ENCODE results near the gene ADAD1.

Gene ADAD1

DNA sequence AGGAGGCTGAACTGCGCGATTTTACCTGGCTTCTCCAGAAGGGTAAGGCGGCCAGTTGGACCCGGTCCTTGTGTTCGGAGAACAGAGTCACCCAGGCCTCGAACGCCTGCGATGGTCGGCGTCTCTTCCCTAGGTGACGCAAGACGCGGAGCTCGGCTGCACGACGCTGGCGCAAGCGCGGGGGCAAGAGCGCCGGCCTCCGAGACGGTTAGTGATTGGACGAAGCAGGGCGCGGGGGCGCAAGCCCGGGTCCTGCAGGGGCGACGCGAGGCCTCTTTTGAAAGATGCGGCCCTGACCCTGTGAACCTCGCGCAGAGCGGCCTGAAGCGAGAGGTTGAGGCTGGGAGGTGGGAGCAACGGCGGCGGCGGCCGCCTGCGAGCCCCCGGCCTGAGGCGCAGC lies 428 bp downstream of the ADAD1 start:
- FAIRE-seq, result no peak
- no peak for DNase-seq (ENCODE audit: insufficient read length)
- TF ChIP-seq POLR2AphosphoS5 (IDR thresholded peaks at IDR 0.05; ENCODE audit: low read depth, low read length) (no peak), TAF1 (IDR thresholded peaks at IDR 0.05; ENCODE audit: borderline replicate concordance, low read depth, low read length) (no peak), POLR2A (IDR thresholded peaks at IDR 0.05; ENCODE audit: low read depth, low read length) (no peak)

DNA sequence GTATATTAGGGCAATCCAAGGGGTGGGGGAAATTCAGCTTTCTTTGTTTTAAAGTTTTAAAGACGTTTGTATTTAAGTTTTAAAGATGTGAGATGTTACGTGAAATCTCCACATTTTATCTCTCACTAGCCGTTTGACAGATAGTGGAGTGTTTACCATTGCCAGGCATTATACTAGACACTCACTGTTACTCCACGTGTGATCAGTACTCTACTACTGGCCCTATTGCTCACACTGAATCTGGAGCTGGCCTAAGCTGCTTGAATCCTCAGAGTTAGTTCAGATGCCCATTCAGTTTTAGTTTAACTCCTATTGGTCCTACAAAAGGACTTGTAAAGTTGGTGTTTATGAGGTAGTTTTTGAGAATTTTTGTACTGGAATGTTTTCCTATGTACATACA lies 4.5 kb downstream of the ADAD1 start:
- TF ChIP-seq TAF1 (IDR thresholded peaks at IDR 0.05; ENCODE audit: borderline replicate concordance, low read depth, low read length), result no peak
- no peak for TF ChIP-seq POLR2AphosphoS5 (IDR thresholded peaks at IDR 0.05; ENCODE audit: low read depth, low read length)
- no peak for TF ChIP-seq POLR2A (IDR thresholded peaks at IDR 0.05; ENCODE audit: low read depth, low read length)
- DNase-seq (ENCODE audit: insufficient read length) (no peak), FAIRE-seq (no peak)

DNA sequence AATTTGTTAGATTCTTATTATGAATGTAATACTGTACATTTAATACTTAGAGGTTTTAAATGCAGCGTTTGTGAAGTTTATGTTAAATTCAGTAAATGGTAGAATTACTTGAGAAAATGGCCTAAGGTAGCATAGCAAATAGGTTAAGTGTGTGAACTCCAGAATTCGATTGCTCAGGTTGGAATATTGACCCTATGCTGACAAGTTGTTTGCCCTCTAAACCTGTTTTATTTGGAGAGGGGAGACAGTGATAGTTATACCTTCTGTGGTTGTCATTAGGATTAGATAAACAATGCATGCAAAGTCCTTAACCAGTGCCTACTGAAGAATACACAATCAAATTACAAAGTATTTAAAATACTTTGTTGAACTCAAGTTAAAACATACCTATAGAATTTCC lies 5.4 kb downstream of the ADAD1 start:
- no peak for TF ChIP-seq POLR2A (IDR thresholded peaks at IDR 0.05; ENCODE audit: low read depth, low read length)
- TF ChIP-seq TAF1 (IDR thresholded peaks at IDR 0.05; ENCODE audit: borderline replicate concordance, low read depth, low read length), result no peak
- TF ChIP-seq POLR2AphosphoS5 (IDR thresholded peaks at IDR 0.05; ENCODE audit: low read depth, low read length), result no peak
- DNase-seq (ENCODE audit: insufficient read length) (no peak), FAIRE-seq (no peak)

DNA sequence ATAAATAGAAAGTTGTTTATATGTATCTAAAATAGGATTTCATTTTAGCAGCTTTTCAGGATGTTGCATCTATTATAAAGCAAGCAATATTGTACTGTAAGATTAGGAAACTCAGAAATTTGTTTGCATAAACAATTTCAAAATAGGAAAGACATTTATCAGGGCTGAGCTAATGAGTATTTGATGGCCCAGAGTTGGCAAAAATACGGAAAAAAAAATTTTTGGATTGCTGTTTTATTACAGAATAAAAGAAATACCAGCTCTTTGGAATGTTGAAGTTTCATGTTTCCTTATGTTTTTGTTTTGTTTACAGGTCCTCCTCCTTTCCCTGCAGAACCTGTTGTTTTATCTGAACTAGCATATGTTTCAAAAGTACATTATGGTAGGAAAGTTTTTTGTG lies 14.5 kb downstream of the ADAD1 start:
- no peak for FAIRE-seq
- DNase-seq (ENCODE audit: insufficient read length), result no peak
- TF ChIP-seq TAF1 (IDR thresholded peaks at IDR 0.05; ENCODE audit: borderline replicate concordance, low read depth, low read length) (no peak), POLR2AphosphoS5 (IDR thresholded peaks at IDR 0.05; ENCODE audit: low read depth, low read length) (no peak), POLR2A (IDR thresholded peaks at IDR 0.05; ENCODE audit: low read depth, low read length) (no peak)

DNA sequence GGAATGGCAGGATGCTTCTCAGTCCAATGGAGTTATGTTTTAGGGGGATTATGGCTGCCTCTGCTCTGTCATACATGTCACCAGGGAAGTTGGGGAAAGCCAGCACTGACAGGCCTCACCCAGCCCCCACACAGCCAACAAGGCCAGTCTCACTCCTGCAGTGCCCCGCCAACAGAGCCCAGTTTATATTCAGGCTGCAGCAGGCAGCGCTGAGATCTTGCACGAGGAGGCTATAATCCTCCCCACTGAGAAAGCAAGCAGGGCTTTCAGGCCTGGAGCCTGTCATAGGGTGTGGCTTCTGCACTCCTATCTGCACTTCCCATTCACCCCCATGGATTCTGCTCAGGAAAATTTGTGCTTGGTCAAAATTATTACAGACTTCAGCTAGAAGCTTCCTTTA lies 25.1 kb downstream of the ADAD1 start:
- no peak for FAIRE-seq
- TF ChIP-seq POLR2AphosphoS5 (IDR thresholded peaks at IDR 0.05; ENCODE audit: low read depth, low read length) (no peak), POLR2A (IDR thresholded peaks at IDR 0.05; ENCODE audit: low read depth, low read length) (no peak), TAF1 (IDR thresholded peaks at IDR 0.05; ENCODE audit: borderline replicate concordance, low read depth, low read length) (no peak)
- no peak for DNase-seq (ENCODE audit: insufficient read length)

DNA sequence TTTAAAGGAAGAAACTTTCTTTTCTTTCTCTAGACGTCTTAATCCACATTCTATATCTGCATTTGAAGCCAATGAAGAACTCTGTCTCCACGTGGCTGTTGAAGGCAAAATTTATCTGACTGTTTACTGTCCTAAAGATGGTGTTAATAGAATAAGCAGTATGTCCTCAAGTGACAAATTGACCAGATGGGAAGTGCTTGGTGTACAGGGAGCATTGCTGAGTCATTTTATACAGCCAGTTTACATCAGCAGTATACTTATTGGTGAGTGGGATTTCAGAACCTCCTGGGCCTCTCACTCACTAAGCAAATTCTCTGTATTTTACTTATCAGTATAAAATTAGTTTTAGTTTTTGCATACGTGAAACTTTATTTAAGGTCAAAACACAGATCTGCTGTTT lies 33.7 kb downstream of the ADAD1 start:
- no peak for FAIRE-seq
- TF ChIP-seq POLR2A (IDR thresholded peaks at IDR 0.05; ENCODE audit: low read depth, low read length), result no peak
- no peak for DNase-seq (ENCODE audit: insufficient read length)

DNA sequence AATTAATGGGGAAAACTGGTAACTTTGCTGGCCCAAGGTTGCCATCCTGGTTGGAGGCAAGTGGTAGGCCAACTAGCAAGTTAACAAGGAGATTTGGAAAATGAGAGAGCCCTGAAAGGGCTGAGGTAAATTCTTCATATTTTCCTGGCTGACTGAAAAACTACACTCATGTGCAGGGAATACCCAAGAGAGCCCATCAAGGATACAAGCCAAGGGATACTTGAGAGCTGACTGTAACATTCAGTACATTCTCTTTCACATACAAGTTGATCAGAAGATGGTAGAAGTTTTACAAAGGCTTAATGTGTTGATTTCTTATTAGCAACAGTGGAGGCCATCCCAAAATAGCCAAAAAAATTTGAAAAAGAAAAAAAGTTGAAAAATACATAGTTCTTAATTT lies 44.4 kb downstream of the ADAD1 start:
- FAIRE-seq (no peak), DNase-seq (ENCODE audit: insufficient read length) (no peak)
- TF ChIP-seq POLR2AphosphoS5 (IDR thresholded peaks at IDR 0.05; ENCODE audit: low read depth, low read length) (no peak), TAF1 (IDR thresholded peaks at IDR 0.05; ENCODE audit: borderline replicate concordance, low read depth, low read length) (no peak)

DNA sequence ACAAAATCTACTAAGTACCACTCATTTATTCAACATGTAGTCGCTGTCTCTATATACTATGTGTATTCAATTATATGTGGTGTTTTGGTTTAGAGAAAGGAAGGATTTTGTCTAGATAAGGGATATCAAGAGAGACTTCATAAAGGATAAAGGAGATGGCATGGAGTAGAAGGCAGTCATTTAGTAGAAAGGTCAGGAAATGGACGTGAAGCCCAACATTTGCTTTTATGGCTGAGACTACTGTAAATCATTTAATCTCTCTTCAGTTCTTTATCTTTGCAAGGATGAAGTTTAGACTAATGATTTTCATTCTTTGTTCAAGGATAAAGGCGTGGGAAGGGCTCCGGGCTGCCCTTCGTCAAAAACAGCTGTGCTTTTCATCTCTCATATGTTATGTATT lies 52.5 kb downstream of the ADAD1 start:
- TF ChIP-seq POLR2AphosphoS5 (IDR thresholded peaks at IDR 0.05; ENCODE audit: low read depth, low read length), result no peak
- DNase-seq (ENCODE audit: insufficient read length) (no peak), FAIRE-seq (no peak)

DNA sequence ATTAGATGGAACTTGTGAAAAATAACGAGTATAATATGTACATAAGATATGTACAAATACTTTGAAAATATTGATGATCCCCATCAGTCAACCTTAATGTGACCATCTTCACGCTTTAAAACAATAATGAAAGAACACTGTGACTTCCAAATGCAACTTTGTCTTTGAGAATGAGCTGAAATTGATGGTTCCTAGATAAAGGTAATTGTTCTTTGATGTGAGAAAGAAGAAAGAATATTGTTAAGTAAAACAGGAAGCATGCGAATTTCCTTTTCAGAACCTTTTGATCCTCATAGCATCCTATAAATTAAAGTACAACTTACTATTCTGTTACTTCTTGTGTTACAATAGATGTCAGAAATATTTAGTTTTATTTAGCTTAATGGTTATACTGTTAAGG lies 55.5 kb downstream of the ADAD1 start:
- no peak for TF ChIP-seq POLR2A (IDR thresholded peaks at IDR 0.05; ENCODE audit: low read depth, low read length)
- no peak for TF ChIP-seq POLR2AphosphoS5 (IDR thresholded peaks at IDR 0.05; ENCODE audit: low read depth, low read length)
- no peak for TF ChIP-seq TAF1 (IDR thresholded peaks at IDR 0.05; ENCODE audit: borderline replicate concordance, low read depth, low read length)
- FAIRE-seq (no peak), DNase-seq (ENCODE audit: insufficient read length) (no peak)

DNA sequence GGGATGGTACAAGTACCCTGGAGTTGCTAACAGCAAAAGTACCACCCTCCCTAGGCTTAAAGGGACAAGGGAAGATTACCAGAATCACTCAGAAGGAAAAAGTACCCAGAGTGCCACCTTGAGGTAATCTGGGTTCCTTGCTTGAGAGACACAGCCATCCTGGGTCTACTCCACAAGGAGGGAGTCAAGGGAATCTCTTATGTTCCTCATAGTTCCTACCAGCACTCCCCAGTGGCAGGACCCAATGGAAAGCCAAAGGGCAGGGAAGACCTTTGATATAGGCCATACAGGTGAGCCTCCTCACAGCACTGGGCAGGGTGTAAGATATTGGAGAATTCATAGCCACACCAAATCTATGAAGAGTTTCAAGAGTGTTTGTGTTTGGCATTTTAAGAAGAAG lies 72.0 kb downstream of the ADAD1 start:
- FAIRE-seq (no peak), DNase-seq (ENCODE audit: insufficient read length) (no peak)
- TF ChIP-seq POLR2A (IDR thresholded peaks at IDR 0.05; ENCODE audit: low read depth, low read length), result no peak
- TF ChIP-seq TAF1 (IDR thresholded peaks at IDR 0.05; ENCODE audit: borderline replicate concordance, low read depth, low read length), result no peak
- no peak for TF ChIP-seq POLR2AphosphoS5 (IDR thresholded peaks at IDR 0.05; ENCODE audit: low read depth, low read length)

DNA sequence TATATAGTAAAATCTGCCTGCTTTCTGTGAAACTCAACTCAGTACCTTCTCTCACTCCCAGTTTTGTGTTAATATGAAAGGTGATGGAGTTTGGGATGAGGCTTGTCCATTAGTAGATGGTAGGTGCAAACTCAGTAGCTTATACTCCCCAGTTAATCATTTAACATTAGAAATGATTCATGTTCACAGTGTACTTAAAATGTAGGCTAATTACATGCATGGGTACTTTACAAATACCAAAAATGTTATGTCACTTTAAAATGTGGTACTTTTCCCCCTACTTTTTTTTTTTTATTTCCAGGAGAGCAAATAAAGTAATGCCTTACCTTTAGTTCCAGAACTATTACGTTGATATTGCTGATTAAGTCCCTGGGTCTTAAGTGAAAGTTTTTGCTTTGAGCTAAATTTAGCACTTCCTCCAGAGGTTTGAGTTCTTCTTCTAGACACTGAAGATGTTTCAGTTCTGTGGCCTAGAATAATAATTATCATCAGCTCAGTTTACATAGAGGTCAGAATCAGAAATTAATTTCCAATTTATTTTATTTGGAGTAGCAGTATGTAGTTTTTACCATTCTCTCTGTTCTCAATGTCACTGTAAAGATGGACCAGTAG lies 74.7 kb downstream of the ADAD1 start:
- no peak for TF ChIP-seq POLR2A (IDR thresholded peaks at IDR 0.05; ENCODE audit: low read depth, low read length)
- TF ChIP-seq TAF1 (IDR thresholded peaks at IDR 0.05; ENCODE audit: borderline replicate concordance, low read depth, low read length), result no peak
- no peak for TF ChIP-seq POLR2AphosphoS5 (IDR thresholded peaks at IDR 0.05; ENCODE audit: low read depth, low read length)
- no peak for FAIRE-seq
- DNase-seq (ENCODE audit: insufficient read length), result no peak

DNA sequence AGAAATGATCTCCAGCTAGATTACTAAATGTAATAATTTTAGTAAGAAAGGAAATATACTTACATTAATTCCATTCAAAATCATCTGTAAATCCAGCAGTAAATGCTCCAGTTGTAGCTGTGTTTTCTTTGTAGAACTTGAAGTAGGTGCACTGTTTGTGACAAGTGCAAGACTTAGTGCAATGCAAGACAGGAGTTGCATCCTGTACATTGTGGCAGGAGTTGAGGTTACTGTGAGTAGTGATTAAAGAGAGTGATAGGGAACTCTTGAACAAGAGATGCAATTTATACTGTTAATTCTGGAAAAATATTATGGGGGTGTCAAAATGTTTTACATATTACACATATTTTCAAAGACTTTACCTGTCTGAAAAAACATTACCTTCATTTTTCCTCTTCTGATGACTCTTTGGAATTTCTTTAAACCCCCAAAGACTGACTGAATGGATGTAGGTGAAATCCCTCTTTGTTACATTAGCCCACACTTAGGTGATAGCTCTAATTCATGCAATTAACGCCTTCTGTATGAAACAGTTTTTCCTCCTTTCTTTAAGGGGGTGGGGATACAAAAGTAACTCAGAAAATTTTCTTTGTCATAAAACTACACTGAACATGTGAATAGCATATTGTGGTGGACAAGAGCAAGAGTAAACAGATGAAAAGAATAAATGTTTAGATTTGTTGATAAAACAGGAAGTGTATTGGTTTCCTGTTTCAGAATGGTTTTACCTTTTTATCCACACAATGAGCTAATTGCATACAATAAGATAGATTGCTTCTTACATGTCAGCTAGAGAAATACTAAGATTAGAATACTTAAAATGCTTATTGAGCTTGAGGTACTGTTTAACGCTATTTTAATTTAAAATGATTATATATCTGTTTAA lies 77.7 kb downstream of the ADAD1 start, which contains the start of gene IL2:
Gene IL2, minus strand, starts transcription at position 495 of the 886 bp plus-strand sequence. Its CDS starts 285 bp downstream, at position 210.
- DNase-seq (ENCODE audit: insufficient read length), result no peak
- FAIRE-seq, result no peak
- no peak for TF ChIP-seq TAF1 (IDR thresholded peaks at IDR 0.05; ENCODE audit: borderline replicate concordance, low read depth, low read length)
- no peak for TF ChIP-seq POLR2A (IDR thresholded peaks at IDR 0.05; ENCODE audit: low read depth, low read length)
- no peak for TF ChIP-seq POLR2AphosphoS5 (IDR thresholded peaks at IDR 0.05; ENCODE audit: low read depth, low read length)

Data from GM12892 (cell line).